ENCODE results near the gene REXO5.
A peak's percentile ranks its signal among the peaks of the same experiment; 100 is the strongest.
"Not testable (repeated sequence)": the region's sequence is repeated elsewhere in the genome, so short reads cannot be mapped to it uniquely, and the experiment has no call there.

REXO5 gene

DNA sequence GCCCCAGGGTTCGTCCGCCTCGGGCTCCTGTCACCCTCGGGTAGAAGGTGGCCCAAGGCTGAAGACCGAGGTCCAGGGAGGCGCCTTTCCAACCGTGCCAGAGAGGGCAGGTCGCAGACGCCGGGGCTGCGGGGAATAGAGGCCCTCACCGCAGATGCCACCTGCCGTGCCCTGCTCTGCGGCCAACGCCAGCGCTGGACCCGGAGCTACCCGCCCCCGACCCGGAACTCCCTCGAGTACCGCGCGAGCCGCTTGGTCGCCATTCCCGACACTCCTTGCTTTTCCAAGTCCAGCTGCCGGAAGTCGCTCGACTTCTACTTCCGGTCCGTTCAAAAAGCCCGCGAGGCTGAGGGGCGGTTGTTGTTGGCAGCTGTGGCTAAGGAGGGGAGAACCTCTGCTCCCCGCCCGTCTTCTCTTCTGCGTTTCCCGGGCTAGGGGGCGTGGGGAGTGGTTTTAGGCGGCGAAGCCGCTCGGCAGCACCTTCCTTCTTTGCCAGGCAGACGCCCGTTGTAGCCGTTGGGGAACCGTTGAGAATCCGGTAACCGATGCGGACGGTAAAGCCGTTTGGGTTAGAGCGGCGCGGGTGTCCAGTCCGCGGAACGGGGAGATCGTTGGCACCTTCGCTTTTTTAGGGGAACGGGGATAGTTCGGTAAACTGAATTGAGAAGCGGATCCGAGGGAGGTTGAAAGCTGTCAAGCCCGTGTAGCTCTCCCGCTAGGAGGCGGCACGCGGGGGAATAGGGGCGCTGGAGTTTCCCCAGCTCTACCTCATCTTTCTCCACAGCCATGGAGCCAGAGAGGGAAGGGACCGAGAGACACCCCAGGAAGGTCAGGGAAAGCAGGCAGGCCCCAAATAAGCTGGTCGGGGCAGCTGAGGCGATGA, at the start of gene REXO5, which contains the start of gene ERI2:
Gene REXO5, plus strand, starts transcription at position 360 of the 883 bp plus-strand sequence. Its CDS starts 427 bp downstream, at position 787.
Gene ERI2, minus strand, starts transcription at position 305 of the 883 bp plus-strand sequence. Its CDS starts 42 bp downstream, at position 263.
- peak; percentile 43 to 51 (median 43) for DNase-seq (ENCODE audit: low read depth in 3 of 3)

DNA sequence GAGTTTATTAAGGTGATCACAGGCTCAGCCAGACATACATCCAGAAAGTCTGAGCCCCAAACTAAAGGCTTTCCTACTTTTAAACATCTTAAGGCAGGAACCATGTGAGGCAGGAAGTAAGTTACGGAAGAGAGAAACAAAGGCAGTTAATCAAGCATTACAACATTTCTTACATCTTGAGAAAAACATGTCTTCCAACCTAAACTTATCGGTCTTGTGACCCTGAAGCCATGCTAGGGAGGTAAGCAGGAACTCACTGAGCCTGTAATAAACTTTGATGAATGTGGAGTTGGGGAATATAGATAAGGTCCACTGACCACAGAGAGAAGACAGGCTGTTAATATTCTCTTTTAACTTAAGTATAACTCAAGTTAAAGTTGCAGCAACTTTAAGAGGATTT, 46.0 kb upstream of the REXO5 start:
- DNase-seq (ENCODE audit: low read depth in 3 of 3), result no peak

DNA sequence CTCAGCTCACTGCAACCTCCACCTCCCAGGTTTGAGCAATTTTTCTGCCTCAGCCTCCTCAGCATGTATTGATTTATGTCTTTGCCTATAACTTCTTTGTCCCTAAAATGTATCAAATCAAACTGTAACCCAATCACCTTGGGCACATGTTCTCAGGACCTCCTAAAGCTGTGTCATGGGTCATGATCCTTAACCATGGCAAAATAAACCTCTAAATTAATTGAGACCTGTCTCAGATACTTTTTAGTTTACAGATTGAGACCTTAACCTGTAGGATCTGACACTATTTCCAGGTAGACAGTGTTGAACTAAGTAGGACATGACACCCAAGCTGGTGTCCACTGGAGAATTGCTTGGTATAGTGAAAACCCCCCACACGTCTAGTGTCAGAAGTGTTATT, 45.2 kb upstream of the REXO5 start:
- DNase-seq (ENCODE audit: low read depth in 3 of 3), result no peak

DNA sequence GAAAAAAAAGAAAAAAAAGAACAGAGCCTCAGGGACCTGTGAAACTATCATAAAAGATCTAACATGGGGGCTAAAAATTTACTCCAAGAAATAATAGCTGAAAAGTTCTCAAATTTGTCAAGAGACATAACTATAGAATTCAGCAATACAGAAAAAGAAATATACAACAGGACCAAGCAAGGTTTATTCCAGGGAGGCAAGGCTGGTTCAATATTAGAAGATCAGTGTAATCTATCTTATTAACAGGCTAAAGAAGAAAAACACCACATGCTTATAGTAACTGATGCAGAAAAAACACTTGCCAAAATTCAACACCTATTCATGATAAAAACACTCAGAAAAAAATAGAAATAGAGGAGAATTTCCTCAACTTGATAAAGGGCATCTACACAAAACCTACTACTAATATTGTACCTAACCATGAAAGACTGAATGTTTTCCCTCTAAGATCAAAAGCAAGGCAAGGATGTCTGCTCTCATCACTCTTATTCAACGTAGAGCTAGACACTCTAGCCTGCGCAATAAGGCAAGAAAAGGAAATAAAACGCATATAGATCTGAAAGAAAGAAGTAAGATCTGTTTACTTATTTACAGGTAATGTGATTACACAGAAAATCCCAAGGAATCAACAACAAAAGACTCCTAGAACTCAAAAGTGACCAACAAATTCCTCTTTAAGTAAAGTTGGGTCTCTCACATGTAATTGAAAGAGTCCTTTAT, 43.8 kb upstream of the REXO5 start:
- DNase-seq (ENCODE audit: low read depth in 3 of 3), result no peak

DNA sequence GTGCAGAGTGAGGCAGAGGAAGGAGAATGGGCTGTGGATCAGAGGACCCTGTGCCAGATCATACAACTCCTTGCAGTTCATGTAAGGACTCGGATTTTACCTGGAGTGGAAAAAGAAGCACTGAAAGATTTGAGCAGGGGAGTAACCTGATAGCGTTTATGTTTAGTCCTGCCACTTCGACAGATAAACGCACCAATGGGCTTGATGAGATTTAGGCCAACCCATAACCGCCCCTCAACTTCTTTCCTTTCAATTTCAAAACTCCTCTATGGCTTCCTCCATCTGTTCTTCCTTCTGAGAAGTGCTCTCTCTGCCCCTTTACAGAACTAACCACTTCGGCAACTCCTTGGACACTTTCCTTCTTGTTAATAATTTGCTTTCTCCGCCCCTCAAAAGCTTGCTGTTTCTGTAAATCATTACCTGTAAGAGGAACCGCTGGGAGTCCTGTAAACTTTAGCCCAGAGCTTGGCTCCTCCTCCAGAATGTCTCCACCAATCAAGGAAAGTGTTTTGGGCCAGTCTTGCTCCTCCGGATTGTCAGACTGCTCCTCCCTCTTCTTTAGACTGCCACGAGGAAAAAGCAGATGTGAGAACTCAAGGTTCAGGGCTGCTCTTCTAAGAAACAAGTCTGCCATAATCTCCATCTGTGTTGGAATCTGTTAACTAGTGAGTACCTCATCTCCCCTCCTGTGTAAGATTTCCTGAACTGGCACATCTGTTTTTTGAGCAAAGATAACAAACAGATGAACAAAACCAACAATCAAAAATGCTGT, 42.7 kb upstream of the REXO5 start, which contains the start of gene ACSM3:
Gene ACSM3, plus strand, starts transcription at position 554 of the 772 bp plus-strand sequence. CDS start 6,021 bp downstream, outside the sequence.
- peak in 2 of 3 experiments; percentile 40 to 57 for DNase-seq (ENCODE audit: low read depth in 3 of 3)

DNA sequence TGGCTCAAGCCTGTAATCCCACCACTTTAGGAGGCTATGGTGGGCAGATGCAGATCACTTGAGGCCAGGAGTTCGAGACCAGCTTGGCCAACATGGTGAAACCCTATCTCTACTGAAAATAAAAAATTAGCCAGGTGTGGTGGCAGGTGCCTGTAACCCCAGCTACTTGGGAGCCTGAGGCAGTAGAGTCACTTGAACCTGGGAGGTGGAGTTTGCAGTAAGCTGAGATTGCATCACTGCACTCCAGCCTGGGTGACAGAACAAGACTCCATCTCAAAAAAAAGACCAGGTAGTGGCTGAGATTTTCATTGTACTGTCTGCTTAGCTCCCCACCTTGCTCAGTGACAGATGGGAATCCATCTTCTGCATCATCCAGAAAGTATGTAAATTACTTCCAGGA, 41.9 kb upstream of the REXO5 start:
- DNase-seq (ENCODE audit: low read depth in 3 of 3), result not testable (repeated sequence)

DNA sequence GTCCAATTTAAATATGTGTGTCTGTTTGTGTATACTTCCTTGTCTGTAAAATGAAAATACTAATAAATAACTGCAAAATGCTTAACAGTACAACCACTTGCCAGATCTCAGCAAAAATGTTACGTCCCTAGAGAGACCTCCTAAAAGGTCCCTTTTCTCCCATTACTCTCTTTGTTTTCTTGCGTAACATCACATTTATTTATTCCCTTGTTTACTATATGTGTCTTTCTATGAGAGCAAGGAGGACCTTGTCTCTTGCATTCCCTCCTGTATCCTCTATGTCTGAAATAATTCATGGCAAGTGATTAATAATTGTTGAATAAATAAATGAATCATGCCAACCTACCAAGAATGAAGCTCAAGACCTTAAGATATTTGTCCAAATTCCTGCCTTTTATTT, 40.6 kb upstream of the REXO5 start:
- DNase-seq (ENCODE audit: low read depth in 3 of 3), result no peak

DNA sequence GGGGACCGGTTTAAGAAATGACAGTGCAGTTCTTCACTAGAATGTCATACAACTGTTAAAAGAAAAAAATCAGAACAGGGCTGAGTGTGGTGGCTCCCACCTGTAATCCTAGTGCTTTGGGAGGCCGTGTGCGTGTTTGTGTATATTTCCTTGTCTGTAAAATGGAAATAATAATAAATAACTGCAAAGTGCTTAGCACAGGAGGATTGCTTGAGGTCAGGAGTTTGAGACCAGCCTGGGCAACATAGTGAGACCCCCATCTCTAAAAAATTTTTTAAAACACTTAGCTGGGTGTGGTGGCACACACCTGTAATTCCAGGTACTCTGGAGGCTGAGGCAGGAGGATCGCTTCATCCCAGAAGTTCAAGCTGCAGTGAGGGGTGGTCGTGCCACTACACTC, 40.0 kb upstream of the REXO5 start:
- no peak for DNase-seq (ENCODE audit: low read depth in 3 of 3)

DNA sequence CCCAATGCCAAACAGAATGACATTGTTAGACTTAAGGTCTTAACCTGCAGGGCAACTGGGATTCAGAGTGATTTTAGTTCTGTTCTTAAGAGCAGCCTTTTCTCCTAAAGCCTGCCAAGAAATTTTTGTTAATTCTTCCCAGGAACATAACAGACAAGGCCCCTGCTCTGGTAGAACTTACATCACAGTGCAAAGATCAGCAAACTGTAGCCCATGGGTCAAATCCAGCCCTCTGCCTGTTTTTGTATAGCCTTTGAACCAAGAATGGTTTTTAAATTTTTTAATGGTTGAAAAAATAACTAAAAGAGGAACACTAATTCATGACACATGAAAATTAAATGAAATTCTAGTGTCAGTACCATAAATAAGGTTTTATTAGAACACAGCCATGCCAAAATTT, 38.8 kb upstream of the REXO5 start:
- DNase-seq (ENCODE audit: low read depth in 3 of 3), result no peak

- DNase-seq (ENCODE audit: low read depth in 3 of 3), result no peak
These were observed 38.2 kb upstream of the REXO5 start for GRCh38 chr16:20768121-20768520.

DNA sequence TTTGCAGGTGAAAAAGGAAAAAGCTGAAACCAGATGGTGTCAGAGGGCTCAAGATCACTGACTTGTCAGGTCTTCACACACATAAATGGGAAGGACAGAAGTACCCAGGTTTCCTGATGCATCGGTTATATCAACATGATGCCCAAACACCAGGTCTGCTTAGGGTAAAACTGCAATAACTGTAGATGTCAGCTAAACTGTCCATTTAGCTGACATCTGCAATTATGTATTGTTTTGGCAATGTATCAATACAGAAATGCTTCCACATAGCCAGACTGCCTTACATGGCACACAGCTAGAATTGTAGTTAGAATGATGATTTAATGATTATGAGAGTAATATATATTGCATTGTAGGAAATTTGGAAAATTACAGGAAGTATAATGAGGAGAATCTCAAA, 37.5 kb upstream of the REXO5 start:
- DNase-seq (ENCODE audit: low read depth in 3 of 3), result no peak

GRCh38 chr16:20773679-20774078, 32.6 kb upstream of the REXO5 start:
- DNase-seq (ENCODE audit: low read depth in 3 of 3), result no peak

DNA sequence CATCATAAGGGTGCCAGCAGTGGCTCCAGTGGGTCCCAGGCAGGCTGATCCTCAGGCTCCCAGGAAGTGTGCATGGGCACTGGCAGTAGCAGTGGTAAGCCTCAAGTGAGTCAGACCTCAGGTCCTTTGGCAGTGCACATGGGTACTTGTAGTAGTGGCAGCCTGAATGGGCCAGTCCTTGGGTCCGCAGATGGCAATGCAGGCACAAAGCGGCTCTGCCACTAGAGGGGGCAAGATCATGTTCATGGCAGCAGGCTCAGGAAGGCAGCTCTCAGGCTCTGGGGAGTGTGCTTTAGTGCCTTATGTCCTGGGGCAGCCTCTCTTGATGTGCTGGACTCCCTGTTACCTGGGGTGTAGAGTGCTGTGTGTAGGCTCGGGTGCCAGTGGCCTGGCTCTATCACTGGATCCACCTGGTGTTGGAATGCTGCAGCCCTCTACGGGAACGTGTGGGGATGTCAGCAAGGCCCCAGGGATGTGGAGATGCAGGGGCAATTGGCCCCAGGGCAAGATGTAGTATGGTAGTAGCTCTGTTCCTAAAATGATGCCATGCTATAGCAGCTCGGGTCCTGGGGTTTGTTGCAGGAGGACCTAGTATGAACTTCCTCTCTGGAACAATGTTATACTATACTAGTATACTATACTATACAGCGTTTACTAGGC, 31.5 kb upstream of the REXO5 start:
- DNase-seq (ENCODE audit: low read depth in 3 of 3), result peak; percentile 14 to 33 (median 32)

DNA sequence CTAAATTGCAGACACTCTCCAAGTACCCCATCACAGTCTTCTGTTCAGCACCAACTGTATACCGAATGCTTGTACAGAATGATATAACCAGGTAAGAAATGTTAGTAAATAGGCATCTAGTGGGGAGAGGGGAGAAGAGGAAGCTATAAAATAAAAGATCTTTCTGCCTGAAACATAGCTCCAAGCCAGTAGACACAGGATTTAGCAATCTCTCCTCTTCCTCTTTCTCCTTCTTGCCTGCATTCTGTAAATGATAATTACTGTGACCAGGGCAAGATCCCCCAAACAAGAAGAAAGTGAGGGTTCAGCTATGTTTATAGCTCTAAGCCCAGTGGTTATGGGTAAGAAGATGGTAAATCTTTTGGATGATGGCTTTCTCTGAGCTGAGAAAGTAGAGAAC, 24.6 kb upstream of the REXO5 start:
- no peak for DNase-seq (ENCODE audit: low read depth in 3 of 3)

DNA sequence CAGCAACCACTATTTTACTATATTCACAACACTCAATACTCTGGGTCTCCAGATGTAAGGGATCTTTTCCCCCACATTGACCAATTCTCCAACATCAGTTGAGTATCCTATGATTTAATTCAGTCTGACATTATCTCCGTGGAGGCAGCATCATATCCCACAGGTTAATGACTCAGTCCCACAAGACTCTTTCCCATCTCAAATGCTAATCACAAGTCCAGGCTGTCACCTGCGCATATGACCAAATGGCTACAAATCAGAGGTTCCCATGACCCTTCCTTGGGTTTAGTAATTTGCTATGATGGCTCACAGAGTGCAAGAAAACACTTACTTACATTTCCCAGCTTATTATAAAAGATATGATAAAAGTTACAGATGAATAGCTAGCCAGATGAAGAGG, 23.9 kb upstream of the REXO5 start:
- DNase-seq (ENCODE audit: low read depth in 3 of 3), result no peak

DNA sequence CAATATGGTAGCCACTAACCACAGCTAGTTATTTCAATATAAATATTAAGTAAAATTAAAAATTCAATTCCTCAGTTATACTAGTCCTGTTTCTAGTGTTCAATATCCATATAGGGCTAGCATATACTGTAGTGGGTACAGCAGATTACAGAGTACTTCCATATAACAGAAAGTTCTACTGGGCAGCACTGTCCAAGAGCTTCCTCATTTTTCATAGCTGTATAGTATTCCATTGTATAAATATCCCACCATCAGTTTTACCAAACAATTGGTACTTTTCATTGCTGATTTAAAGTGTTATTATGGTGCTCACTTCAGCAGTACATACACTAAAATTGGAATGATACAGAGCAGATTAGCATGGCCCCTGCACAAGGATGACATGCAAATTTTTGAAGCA, 22.1 kb upstream of the REXO5 start:
- no peak for DNase-seq (ENCODE audit: low read depth in 3 of 3)

DNA sequence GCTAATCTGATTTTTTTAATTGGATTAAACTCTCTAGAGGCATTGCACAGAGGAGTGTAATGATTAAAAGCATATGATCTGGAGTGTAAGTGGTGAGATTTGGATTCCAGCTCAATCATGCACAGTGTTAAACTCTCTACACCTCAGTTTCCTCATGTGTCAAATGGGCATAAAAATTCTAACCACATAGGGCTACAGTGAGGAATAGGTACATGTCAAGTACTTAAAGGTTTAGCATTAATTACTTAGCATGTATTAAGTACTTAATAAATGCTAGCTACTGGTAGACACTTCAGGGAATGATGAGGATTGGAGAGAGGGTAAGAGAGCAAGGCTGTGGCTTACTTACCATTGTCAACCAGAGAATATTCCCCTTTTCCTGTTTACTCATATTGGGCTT, 17.2 kb upstream of the REXO5 start:
- no peak for DNase-seq (ENCODE audit: low read depth in 3 of 3)

DNA sequence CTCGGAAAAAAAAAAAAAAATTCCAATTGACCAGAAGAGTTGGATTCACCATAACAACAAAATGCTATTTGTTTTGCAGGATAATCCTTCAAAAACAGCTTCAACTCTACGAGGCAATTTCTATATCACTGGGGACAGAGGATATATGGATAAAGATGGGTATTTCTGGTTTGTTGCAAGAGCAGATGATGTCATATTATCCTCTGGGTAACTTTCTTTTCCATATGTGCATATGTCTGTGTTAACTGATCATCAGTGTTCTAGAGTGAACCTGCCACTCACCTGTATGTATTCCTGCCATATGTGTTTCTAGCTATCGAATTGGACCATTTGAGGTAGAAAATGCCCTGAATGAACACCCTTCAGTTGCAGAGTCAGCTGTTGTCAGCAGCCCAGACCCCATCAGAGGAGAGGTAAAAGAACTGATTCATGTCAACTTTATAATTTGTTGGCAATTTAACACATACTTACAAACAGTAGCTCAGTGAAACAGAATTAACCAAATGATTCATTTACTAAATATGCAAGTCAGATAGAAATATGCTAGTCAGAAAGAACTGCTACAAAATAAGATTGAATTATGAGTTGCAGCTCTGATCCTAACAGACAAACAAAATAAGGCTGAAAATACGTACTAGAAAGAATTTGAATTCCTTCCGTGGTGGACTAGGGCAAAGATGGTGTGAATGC, 14.3 kb upstream of the REXO5 start:
- DNase-seq (ENCODE audit: low read depth in 3 of 3), result no peak

DNA sequence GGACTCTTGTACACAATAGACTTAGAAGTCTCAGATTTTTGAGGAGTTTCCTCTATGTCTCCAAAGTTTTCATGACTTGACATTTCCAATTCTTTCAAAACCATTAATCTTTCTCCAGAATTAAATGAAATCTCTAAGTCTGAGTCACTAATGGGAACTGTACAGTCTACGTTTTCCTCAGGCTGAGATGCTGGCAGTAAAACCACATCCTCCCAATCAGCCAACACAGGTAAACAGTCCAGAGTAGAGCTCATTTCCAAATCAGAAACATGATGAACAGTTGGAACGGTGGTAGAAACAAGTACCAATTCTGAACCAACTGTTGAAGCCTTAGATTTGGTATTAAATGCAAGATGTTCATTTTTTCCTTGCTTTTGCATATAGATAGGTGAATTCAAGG, 8.0 kb upstream of the REXO5 start:
- DNase-seq (ENCODE audit: low read depth in 3 of 3), result no peak

DNA sequence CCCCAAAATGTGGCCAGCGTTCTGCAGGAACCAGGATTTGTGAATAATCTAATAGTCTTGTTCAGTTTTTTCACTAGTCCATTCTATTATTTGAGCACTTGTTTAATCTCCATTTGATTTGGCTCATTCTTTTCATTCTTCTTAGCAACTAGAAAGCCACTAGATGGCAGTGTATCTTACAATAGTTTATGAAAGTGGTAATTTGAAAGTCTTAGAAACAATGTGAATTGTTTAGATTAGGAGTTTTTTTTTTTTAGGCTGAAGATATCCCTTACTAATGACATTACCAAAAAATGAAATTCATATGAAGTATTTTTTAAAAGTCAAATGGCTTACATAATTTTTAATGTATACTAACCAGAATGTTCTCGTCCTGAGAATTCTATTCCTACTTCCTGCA, 6.7 kb upstream of the REXO5 start:
- DNase-seq (ENCODE audit: low read depth in 3 of 3), result no peak

DNA sequence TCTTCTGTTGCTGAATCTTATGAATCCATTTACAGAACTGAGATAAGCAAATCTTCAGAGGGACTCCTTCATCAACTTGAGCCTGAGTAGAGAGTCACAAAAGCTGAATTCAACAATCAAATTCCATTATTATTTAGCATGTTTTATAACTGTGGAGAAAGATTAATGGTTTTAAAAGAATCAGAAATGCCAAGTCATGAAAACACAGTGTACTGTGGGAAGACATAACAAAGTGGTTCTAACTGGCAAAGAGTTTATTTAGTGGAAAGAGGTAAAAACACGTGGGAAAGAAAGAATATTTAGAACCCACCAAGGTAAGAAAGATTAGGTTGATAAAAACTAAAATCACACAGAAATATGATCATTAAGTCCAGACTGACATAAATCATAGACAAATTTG, 5.0 kb upstream of the REXO5 start:
- DNase-seq (ENCODE audit: low read depth in 3 of 3), result no peak

Measured in stimulated activated CD4-positive, alpha-beta T cell treated with anti-CD3 and anti-CD28 coated beads, TNF-alpha, amount 100 ng/mL, for 4 hours (primary cell).